Stimulated activated CD4-positive, alpha-beta T cell treated with anti-CD3 and anti-CD28 coated beads, Interleukin-4, amount 100 ng/mL, for 48 hours (primary cell): ENCODE data around the gene PLPPR1.
A peak's percentile ranks its signal among the peaks of the same experiment; 100 is the strongest.

Experiments used
- DNase-seq, 2 donors: peaks; one replicate each; pipeline ENCODE4 v3.0.0-alpha.2; 2020; ENCODE audit warnings: low read depth in 2 of 2

PLPPR1 gene

GRCh38 chr9:101047848-101048397 lies 19.4 kb downstream of the PLPPR1 start:
- no peak for DNase-seq

GRCh38 chr9:101050650-101051049 lies 22.1 kb downstream of the PLPPR1 start:
- DNase-seq = no peak

- no peak for DNase-seq
Measured at GRCh38 chr9:101054657-101055056, 26.1 kb downstream of the PLPPR1 start.

DNA sequence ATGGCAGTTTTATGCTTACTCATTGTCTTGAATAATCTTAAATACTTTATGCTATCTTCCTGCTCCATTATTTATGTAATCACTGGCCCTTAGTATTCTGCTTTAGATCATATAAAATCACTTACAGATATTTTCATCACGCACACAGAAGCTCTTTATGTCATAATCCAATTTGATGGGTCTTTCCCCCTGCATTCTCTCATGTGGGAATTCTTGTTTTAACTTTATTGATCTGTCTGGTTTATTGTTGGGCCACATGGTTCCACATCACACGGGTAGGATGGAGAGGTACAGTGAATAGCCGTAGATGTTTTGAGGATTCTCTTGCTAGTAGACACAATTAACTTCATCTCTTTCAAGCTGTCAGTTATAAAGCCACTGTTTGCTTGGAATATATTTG lies 27.0 kb downstream of the PLPPR1 start:
- DNase-seq = no peak

- DNase-seq = no peak
Measured at GRCh38 chr9:101062686-101063085, 34.2 kb downstream of the PLPPR1 start.

- DNase-seq = no peak
Measured at GRCh38 chr9:101063192-101063591, 34.7 kb downstream of the PLPPR1 start.

- no peak for DNase-seq
Measured at GRCh38 chr9:101064206-101064605, 35.7 kb downstream of the PLPPR1 start.

GRCh38 chr9:101065930-101066329 lies 37.4 kb downstream of the PLPPR1 start:
- no peak for DNase-seq

GRCh38 chr9:101068696-101069095 lies 40.2 kb downstream of the PLPPR1 start:
- DNase-seq = no peak

GRCh38 chr9:101072259-101072658 lies 43.7 kb downstream of the PLPPR1 start:
- DNase-seq = no peak

- DNase-seq = no peak
Measured at GRCh38 chr9:101073122-101073521, 44.6 kb downstream of the PLPPR1 start.

- no peak for DNase-seq
Measured at GRCh38 chr9:101081641-101082040, 53.1 kb downstream of the PLPPR1 start.

- no peak for DNase-seq
Measured at GRCh38 chr9:101083448-101084202, 55.1 kb downstream of the PLPPR1 start.

- no peak for DNase-seq
Measured at GRCh38 chr9:101087426-101087825, 58.9 kb downstream of the PLPPR1 start.

- DNase-seq = no peak
Measured at GRCh38 chr9:101092922-101093321, 64.4 kb downstream of the PLPPR1 start.

DNA sequence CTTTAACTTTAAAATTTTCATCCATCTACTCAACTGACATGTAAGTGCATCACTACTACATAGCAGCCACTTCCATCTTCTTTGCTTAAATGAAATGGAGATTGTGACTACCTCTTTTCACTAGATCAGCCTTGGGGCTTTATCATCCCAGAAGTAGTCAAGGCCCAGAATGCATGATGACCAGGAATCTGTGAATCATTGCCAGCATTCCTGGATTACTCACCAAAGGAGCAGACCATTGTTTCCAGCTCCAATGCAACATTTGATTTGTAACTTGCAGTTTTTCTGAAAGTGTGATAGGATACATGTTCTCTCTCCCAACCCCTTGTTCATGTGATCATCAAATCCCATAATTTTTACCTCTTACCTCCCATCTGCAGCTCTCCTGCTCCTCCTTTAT lies 65.1 kb downstream of the PLPPR1 start:
- no peak for DNase-seq

- DNase-seq = no peak
Measured at GRCh38 chr9:101094686-101095085, 66.2 kb downstream of the PLPPR1 start.

GRCh38 chr9:101097210-101097609 lies 68.7 kb downstream of the PLPPR1 start:
- DNase-seq = no peak

DNA sequence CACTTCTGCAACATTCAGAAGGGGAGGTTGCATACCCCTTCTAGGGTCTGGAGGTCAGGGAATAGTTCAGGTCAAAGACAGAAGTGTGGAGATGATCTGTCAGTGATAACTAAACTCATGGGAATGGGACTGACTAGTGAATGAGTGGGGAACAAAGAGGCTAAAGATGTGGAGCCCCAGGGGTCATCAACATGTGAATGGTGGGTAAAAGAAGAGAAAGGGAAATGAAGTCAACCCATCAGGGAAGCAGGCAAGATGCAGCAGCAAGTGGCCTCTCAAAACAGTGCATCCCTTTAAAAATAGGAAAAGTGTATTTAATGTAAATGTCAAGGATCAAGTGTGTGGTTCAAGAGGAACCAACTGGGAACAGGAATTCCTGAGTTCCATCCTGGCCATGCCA lies 69.9 kb downstream of the PLPPR1 start:
- DNase-seq = no peak

DNA sequence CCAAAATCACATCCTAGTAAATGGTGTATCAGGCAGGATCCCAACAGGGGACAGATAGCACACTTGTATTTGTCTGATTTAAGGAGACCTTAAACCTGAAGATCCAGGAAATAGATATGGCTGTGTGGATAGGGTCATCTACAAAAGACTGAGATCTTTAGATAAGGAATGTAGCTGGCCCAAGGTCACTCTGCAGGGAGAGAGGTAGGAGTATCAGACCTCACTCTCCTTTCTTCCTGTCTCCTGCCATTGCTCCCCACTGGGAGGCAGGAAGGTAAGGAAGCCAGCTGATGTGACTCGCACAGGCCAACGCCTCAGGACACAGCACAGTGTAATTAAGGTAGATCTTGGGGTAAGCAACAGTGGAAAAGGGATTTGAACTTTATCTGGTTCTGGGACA lies 85.8 kb downstream of the PLPPR1 start:
- DNase-seq = no peak

DNA sequence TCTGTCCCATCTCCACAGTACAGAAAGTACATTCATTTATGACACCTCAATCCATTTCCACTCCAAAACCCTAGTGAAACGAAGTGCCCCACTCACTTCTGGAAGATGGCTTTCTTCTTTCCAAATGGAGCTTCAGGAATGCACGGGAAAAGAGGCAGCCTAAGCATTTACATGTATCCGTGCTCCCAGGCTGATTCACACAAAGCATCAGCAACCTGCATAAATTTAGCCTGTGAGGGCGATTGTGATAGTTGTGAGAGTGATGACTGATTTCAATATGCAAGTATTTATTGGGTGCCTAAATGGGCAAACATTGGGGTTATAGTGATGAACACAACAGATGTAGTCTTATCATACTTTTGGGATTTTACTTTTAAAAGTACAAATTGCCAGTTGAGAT lies 86.6 kb downstream of the PLPPR1 start:
- DNase-seq = no peak

- no peak for DNase-seq
Measured at GRCh38 chr9:101117161-101117560, 88.6 kb downstream of the PLPPR1 start.

DNA sequence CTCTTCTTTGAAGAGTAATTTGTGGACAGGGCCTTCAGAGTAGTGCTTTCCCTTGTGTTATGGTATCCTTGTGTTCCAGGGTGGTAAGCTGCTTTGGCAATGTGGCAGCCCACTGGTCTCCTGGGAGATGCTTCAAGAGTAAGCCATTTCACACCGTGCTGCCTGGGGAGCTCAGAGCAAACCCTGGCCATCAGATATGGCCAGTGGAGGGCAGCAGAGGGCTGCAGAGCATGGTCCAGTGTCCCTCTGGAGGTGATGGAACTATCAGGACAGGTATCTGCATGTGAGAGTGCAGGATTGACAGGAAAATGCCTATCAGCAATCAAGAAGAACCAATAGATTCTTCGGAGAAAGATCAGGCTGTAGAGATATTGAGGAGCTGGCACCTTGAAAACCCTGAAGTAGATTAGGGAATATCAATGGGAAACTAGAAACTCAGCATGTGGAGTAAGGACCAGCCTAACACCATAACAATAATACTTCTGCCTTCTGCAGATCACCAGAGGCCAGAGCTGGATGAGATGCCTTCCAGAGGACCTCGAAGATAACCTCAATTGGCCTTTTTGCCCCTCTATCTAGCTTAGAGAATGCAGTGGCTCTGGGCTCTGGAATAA lies 90.8 kb downstream of the PLPPR1 start:
- DNase-seq = peak in 1 of 2 donors; percentile 16
